Measurements from ENCODE around the gene TALDO1. TPM values are rescaled to one million over a fixed set of nuclear protein-coding genes. Genes with fewer than 3 reads are reported as not detected.

TALDO1 gene
- total RNA-seq, 1 donor from 2014 or later = 332 TPM

- DNase-seq (ENCODE audit: low read depth) = no peak
- peak overlapping the region; percentile 63 for H3K4me3 ChIP-seq (ENCODE audit: low read depth, low read length)
- no peak for TF ChIP-seq CTCF (conservative IDR thresholded peaks at IDR 0.05; ENCODE audit: low read depth, low read length)
Measured at GRCh38 chr11:794766-795633, 47.7 kb downstream of the TALDO1 start.

- DNase-seq (ENCODE audit: low read depth) = no peak
- TF ChIP-seq CTCF (conservative IDR thresholded peaks at IDR 0.05; ENCODE audit: low read depth, low read length) = no peak
- peak overlapping the region; percentile 63 for H3K4me3 ChIP-seq (ENCODE audit: low read depth, low read length)
Measured at GRCh38 chr11:795634-796564, 48.6 kb downstream of the TALDO1 start.

- no peak for DNase-seq (ENCODE audit: low read depth)
- TF ChIP-seq CTCF (conservative IDR thresholded peaks at IDR 0.05; ENCODE audit: low read depth, low read length) = no peak
- H3K4me3 ChIP-seq (ENCODE audit: low read depth, low read length) = peak overlapping the region; percentile 63
Measured at GRCh38 chr11:796565-797295, 49.5 kb downstream of the TALDO1 start.

GRCh38 chr11:797296-798092 is 50.2 kb downstream of the TALDO1 start:
- peak overlapping the region; percentile 63 for H3K4me3 ChIP-seq (ENCODE audit: low read depth, low read length)
- no peak for DNase-seq (ENCODE audit: low read depth)
- TF ChIP-seq CTCF (conservative IDR thresholded peaks at IDR 0.05; ENCODE audit: low read depth, low read length) = no peak

- peak; percentile 60 for TF ChIP-seq CTCF (conservative IDR thresholded peaks at IDR 0.05; ENCODE audit: low read depth, low read length)
- no peak for DNase-seq (ENCODE audit: low read depth)
Measured at GRCh38 chr11:798093-798713, 50.9 kb downstream of the TALDO1 start, which contains the start of gene SLC25A22. SLC25A22 (minus strand) TSS chr11:798281; CDS start chr11:795006, 3,275 bp downstream.

More at GRCh38 chr11:798093-798713, 50.9 kb downstream of the TALDO1 start, which contains the start of gene SLC25A22:
- peak within 1 kb of the TSS; percentile 63 for H3K4me3 ChIP-seq (ENCODE audit: low read depth, low read length)
